ENCODE data around the gene SEMA4D. TPM values are rescaled to one million over a fixed set of nuclear protein-coding genes. Genes with fewer than 3 reads are reported as not detected.

SEMA4D gene
- total and polyA plus RNA-seq, 7 donors, result 1.4 to 35.1 (median 4.6) TPM

DNA sequence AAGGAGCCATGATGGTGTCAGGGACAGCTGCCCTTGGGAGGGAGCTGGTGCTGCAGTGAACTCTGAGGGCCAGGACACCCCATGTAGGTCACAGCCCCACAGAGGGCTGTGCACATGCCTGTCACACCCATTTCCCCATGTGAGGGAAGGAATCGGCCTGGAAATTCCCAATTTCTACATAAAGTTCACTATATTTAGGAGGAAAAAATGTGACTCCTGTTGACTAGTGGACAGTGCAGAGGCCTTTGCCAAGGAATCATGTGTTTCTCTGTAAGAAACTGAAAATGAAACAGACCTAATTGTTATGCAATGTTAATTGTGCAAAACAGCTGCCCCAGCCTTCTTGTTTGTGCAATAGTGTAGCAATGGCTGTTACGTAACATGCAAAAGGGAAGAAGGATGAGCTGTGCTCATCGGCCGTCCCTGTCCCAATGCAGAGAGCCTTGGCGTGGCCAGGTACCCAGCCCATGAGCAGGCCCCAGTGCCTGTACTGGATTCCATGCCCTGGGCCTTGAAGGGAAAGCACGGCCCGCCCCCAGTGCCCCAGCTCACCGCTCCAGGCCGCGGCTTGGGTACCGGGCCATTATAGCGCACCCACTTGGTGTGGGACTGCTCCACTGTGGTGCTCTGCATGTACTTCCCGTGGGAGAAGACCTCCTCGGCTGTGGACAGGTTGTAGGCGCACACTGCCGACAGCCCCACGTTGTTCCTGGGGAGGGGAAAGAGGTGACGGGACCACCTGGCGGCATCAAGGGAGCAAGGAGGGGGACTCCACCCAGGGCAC, 109.6 kb downstream of the SEMA4D start:
- H3K27me3 ChIP-seq, result no peaks in the 10 kb centered on the region
- peak overlapping the region; percentile 52 to 70 (median 58) for H3K27ac ChIP-seq
- intact Hi-C loops (cut with DNase I), result loop anchor here (10.0 kb wide), 1 partner anchor 157 kb away; no protein-coding TSS in a partner anchor
- H3K4me1 ChIP-seq, result peaks cover 0 to 8% (median 3%) of the 10 kb centered on the region in 4 donors
- peak; percentile 86 for DNase-seq
- TF ChIP-seq EP300 (IDR thresholded peaks at IDR 0.05) (peak in 2 of 4 donors; percentile 42 to 59), POLR2A (IDR thresholded peaks at IDR 0.05) (no peak), POLR2AphosphoS5 (IDR thresholded peaks at IDR 0.05) (peak; percentile 73 to 89 (median 77))
- TF ChIP-seq, protein P1, sequence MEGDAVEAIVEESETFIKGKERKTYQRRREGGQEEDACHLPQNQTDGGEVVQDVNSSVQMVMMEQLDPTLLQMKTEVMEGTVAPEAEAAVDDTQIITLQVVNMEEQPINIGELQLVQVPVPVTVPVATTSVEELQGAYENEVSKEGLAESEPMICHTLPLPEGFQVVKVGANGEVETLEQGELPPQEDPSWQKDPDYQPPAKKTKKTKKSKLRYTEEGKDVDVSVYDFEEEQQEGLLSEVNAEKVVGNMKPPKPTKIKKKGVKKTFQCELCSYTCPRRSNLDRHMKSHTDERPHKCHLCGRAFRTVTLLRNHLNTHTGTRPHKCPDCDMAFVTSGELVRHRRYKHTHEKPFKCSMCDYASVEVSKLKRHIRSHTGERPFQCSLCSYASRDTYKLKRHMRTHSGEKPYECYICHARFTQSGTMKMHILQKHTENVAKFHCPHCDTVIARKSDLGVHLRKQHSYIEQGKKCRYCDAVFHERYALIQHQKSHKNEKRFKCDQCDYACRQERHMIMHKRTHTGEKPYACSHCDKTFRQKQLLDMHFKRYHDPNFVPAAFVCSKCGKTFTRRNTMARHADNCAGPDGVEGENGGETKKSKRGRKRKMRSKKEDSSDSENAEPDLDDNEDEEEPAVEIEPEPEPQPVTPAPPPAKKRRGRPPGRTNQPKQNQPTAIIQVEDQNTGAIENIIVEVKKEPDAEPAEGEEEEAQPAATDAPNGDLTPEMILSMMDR (IDR thresholded peaks at IDR 0.05), result no peak
- WGBS, 2 donors, result 87 to 90% methylated on average over 19 of the region's 19 CpGs
- H3K4me3 ChIP-seq, result no peak overlapping the region
- peaks cover 0 to 56% (median 4%) of the 10 kb centered on the region in 4 donors for H3K36me3 ChIP-seq
- no peaks in the 10 kb centered on the region for H3K9me3 ChIP-seq

DNA sequence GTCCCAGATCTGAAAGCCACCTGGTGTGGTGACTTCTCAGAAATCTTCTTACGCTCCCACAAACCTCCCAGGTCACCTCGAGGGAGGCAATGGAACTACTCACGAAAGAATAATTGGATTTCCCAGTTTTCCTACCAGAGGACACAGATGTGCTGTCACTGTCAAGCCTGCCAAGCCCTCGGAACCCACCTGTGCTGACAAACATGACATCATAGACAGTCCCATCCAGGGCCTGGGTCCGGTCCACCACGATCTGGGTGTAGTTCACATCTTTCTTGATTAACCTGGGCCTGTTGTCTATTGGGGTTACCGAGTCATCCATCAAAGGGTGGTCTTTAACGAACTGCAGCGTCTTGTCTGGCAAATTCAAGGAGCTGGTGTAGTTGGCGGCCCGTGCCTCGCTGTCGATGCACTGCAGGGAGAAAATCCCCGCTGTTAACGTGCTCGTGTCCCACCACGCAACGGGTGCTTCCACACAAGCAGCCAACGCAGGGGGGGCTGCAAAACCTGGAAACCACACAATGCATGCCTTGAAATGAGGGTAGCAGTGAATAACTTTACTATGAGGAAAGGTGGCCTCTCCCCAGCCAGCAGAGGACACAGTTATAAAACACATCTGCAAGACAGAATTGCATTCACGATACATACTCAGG, 110.6 kb downstream of the SEMA4D start:
- Histone ChIP-seq H3K4me1 (peaks cover 0 to 8% (median 3%) of the 10 kb centered on the region in 4 donors), H3K36me3 (peaks cover 0 to 52% (median 4%) of the 10 kb centered on the region in 4 donors), H3K4me3 (no peak overlapping the region), H3K9me3 (no peaks in the 10 kb centered on the region), H3K27me3 (no peaks in the 10 kb centered on the region), H3K27ac (peak overlapping the region; percentile 15 to 70 (median 38))
- intact Hi-C loops (cut with DNase I), result loop anchor here (10.0 kb wide), 1 partner anchor 157 kb away; no protein-coding TSS in a partner anchor
- WGBS, 2 donors, result 95 to 96% methylated on average over 20 of the region's 20 CpGs
- TF ChIP-seq POLR2A (IDR thresholded peaks at IDR 0.05) (no peak), EP300 (IDR thresholded peaks at IDR 0.05) (no peak), POLR2AphosphoS5 (IDR thresholded peaks at IDR 0.05) (no peak)
- TF ChIP-seq, protein P1 (IDR thresholded peaks at IDR 0.05), result no peak
- DNase-seq, result no peak

DNA sequence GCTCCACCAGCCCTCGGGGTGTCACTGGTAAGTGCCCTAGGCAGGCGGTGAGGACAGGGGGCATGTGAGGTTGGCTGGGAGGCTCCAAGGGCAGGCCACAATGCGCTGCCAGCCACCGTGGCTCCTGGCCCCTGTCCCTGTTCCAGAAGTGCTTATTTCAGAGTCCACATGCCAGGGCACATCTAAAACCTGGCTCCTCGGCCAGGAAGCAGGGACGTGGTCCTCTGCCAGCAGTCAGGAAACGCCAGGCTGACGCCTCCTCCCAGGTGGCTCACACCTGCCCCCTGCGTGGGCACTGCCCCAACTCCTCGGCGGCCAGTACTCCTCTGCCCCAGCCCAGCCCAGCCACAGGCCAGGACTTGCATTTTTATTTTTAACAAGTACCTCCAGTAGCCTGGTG, 111.1 kb downstream of the SEMA4D start:
- peaks cover 0 to 48% (median 4%) of the 10 kb centered on the region in 4 donors for H3K36me3 ChIP-seq
- H3K27ac ChIP-seq, result no peak overlapping the region
- no peak overlapping the region for H3K4me3 ChIP-seq
- intact Hi-C loops (cut with DNase I), result loop anchor here (10.0 kb wide), 1 partner anchor 158 kb away; no protein-coding TSS in a partner anchor
- H3K9me3 ChIP-seq, result no peaks in the 10 kb centered on the region
- no peak for DNase-seq
- no peaks in the 10 kb centered on the region for H3K27me3 ChIP-seq
- WGBS, 2 donors, result 79 to 87% methylated on average over 11 of the region's 11 CpGs
- no peak for TF ChIP-seq POLR2A (IDR thresholded peaks at IDR 0.05)
- no peak for TF ChIP-seq EP300 (IDR thresholded peaks at IDR 0.05)
- TF ChIP-seq, protein P1 (IDR thresholded peaks at IDR 0.05), result no peak
- no peak for TF ChIP-seq POLR2AphosphoS5 (IDR thresholded peaks at IDR 0.05)
- H3K4me1 ChIP-seq, result peaks cover 0 to 8% (median 3%) of the 10 kb centered on the region in 4 donors

DNA sequence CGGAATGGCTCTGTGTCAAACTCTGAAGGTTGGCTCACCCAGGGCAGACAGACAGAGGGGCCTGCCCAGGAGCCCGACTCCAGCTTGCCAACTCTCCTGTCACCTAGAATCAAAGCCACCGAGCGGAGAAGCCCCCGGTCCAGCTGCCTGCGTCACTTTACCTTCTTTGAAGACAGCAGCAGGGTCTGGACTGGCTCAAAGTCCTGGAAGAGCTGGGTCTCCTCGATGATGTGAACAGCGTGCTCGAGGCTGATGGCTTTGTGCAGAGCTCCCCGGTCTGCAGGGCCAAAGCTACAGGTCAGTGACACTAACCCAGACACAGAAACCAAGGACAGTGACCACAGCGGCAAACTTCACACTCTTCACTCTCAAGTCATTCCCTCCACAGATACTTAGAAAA, 111.7 kb downstream of the SEMA4D start:
- Histone ChIP-seq H3K36me3 (peaks cover 0 to 45% (median 4%) of the 10 kb centered on the region in 4 donors), H3K4me1 (peaks cover 0 to 8% (median 3%) of the 10 kb centered on the region in 4 donors), H3K27me3 (no peaks in the 10 kb centered on the region), H3K4me3 (no peak overlapping the region), H3K27ac (no peak overlapping the region), H3K9me3 (no peaks in the 10 kb centered on the region)
- TF ChIP-seq, protein P1 (IDR thresholded peaks at IDR 0.05), result no peak
- TF ChIP-seq POLR2A (IDR thresholded peaks at IDR 0.05), result no peak
- TF ChIP-seq EP300 (IDR thresholded peaks at IDR 0.05), result no peak
- TF ChIP-seq POLR2AphosphoS5 (IDR thresholded peaks at IDR 0.05), result no peak
- WGBS, 2 donors, result 96 to 97% methylated on average over 11 of the region's 11 CpGs
- intact Hi-C loops (cut with DNase I), result loop anchor here (10.0 kb wide), 1 partner anchor 159 kb away; no protein-coding TSS in a partner anchor
- no peak for DNase-seq
